Right forelimb (tissue), 1 donor: ENCODE data around the gene RNU7-1.
A peak's percentile ranks its signal among the peaks of the same experiment; 100 is the strongest.

Source experiments
- DNase-seq: peaks from one replicate; pipeline ENCODE4 v3.0.0-alpha.2; 2018

The RNU7-1 gene

GRCh38 chr12:6954316-6955107 is 10.9 kb downstream of the RNU7-1 start:
- DNase-seq: no peak

GRCh38 chr12:6955108-6956020 is 11.7 kb downstream of the RNU7-1 start:
- DNase-seq: no peak

GRCh38 chr12:6956021-6956727 is 12.6 kb downstream of the RNU7-1 start:
- no peak for DNase-seq

- no peak for DNase-seq
Measured at GRCh38 chr12:6957151-6957701, 13.6 kb downstream of the RNU7-1 start.

GRCh38 chr12:6957741-6958608 is 14.4 kb downstream of the RNU7-1 start:
- DNase-seq: no peak

- DNase-seq: no peak
Measured at GRCh38 chr12:6958609-6959057, 15.0 kb downstream of the RNU7-1 start.

GRCh38 chr12:6959058-6959804 is 15.6 kb downstream of the RNU7-1 start:
- no peak for DNase-seq

GRCh38 chr12:6959805-6960592 is 16.4 kb downstream of the RNU7-1 start:
- DNase-seq: no peak

- DNase-seq: no peak
Measured at GRCh38 chr12:6960593-6961277, 17.1 kb downstream of the RNU7-1 start.

GRCh38 chr12:6961278-6961694 is 17.7 kb downstream of the RNU7-1 start:
- DNase-seq: peak; percentile 48

- peak; percentile 64 for DNase-seq
Measured at GRCh38 chr12:6961695-6962284, 18.2 kb downstream of the RNU7-1 start.

GRCh38 chr12:6962285-6963015 is 18.8 kb downstream of the RNU7-1 start:
- DNase-seq: no peak

- DNase-seq: peak; percentile 43
Measured at GRCh38 chr12:6963016-6963731, 19.6 kb downstream of the RNU7-1 start.

GRCh38 chr12:6963791-6964413 is 20.3 kb downstream of the RNU7-1 start:
- peak; percentile 30 for DNase-seq

GRCh38 chr12:6964605-6965025 is 21.0 kb downstream of the RNU7-1 start:
- peak; percentile 32 for DNase-seq

- DNase-seq: peak; percentile 87
Measured at GRCh38 chr12:6965026-6965661, 21.5 kb downstream of the RNU7-1 start.

GRCh38 chr12:6965714-6966113 is 22.1 kb downstream of the RNU7-1 start:
- no peak for DNase-seq
